GM21390 (cell line): ENCODE results near the gene AHCY.

Source experiments
- ATAC-seq: cut with Tn5 transposase; IDR thresholded peaks from one replicate; pipeline ENCODE4 v1.9.1; 2021; ENCODE audit not compliant: unreplicated experiment

The AHCY gene

GRCh38 chr20:34324541-34324940, 21.4 kb upstream of the AHCY start:
- no peak for ATAC-seq

GRCh38 chr20:34322267-34323105, 19.3 kb upstream of the AHCY start:
- ATAC-seq = no peak

GRCh38 chr20:34320861-34321260, 17.7 kb upstream of the AHCY start:
- ATAC-seq = no peak

GRCh38 chr20:34318609-34319443, 15.7 kb upstream of the AHCY start:
- ATAC-seq = no peak

- ATAC-seq = no peak
Observed at GRCh38 chr20:34316196-34316814, 13.2 kb upstream of the AHCY start.

- no peak for ATAC-seq
Observed at GRCh38 chr20:34315236-34315635, 12.1 kb upstream of the AHCY start.

GRCh38 chr20:34312544-34313217, 9.5 kb upstream of the AHCY start:
- no peak for ATAC-seq

- ATAC-seq = no peak
Observed at GRCh38 chr20:34312024-34312460, 8.9 kb upstream of the AHCY start.

- no peak for ATAC-seq
Observed at GRCh38 chr20:34311118-34312023, 8.2 kb upstream of the AHCY start.

- ATAC-seq = no peak
Observed at GRCh38 chr20:34310481-34311117, 7.4 kb upstream of the AHCY start.

GRCh38 chr20:34309691-34310090, 6.5 kb upstream of the AHCY start:
- ATAC-seq = no peak

- no peak for ATAC-seq
Observed at GRCh38 chr20:34305333-34306230, 2.4 kb upstream of the AHCY start.

- no peak for ATAC-seq
Observed at GRCh38 chr20:34302312-34302722, 838 bp downstream of the AHCY start.

- ATAC-seq = no peak
Observed at GRCh38 chr20:34301587-34302311, 1.4 kb downstream of the AHCY start.

- ATAC-seq = no peak
Observed at GRCh38 chr20:34300809-34301586, 2.2 kb downstream of the AHCY start.

GRCh38 chr20:34300256-34300806, 2.8 kb downstream of the AHCY start:
- ATAC-seq = no peak
